GM12891 (cell line): ENCODE results near the gene NDUFB3.

Source experiments
- POLR2A ChIP-seq: IDR thresholded peaks from 2 replicates; pipeline ENCODE4 v1.6.1; 2011; ENCODE audit warnings: low read depth, low read length, control low read depth
- POLR2AphosphoS5 ChIP-seq: IDR thresholded peaks from 2 replicates; pipeline ENCODE4 v1.6.1; 2011; ENCODE audit warnings: low read depth, low read length, control low read depth
- POU2F2 ChIP-seq: IDR thresholded peaks from 2 replicates; pipeline ENCODE4 v1.6.1; 2011; ENCODE audit warnings: low read depth, mild to moderate bottlenecking, control low read depth, low read length, moderate library complexity
- SPI1 ChIP-seq: IDR thresholded peaks from 2 replicates; pipeline ENCODE4 v1.6.1; 2011; ENCODE audit warnings: low read depth, low read length, control low read depth
- TAF1 ChIP-seq: IDR thresholded peaks from 2 replicates; pipeline ENCODE4 v1.6.1; 2011; ENCODE audit warnings: low read depth, low read length, control low read depth

GRCh38 chr2:201114846-201115245 is 43.0 kb downstream of the NDUFB3 start:
- TF ChIP-seq POLR2A (no peak), POLR2AphosphoS5 (no peak), SPI1 (no peak), TAF1 (no peak), POU2F2 (no peak)
